Common myeloid progenitor, CD34-positive (primary cell): Measurements from ENCODE around the gene C8A.
A peak's percentile ranks its signal among the peaks of the same experiment; 100 is the strongest.

Experiments used
- CTCF ChIA-PET: fragments of 350-600 bp; sonication (Branson Sonifier 250); formaldehyde crosslinking; loops from one replicate; lab custom pipeline; 2021; ENCODE audit warnings: antibody characterized with exemption; lab: Charles Lee
- POLR2A ChIA-PET: fragments of 350-600 bp; sonication (Branson Sonifier 250); formaldehyde crosslinking; loops from one replicate; lab custom pipeline; 2021; ENCODE audit warnings: antibody characterized with exemption; lab: Charles Lee
- DNase-seq, 3 donors: peaks; one replicate each; pipeline versions ENCODE4 v3.0.0 to v3.0.0-alpha.2; 2013
- H3K27ac ChIP-seq, 2 experiments: 1 replicate in 1 of 2; 2 replicates in 1 of 2; pipeline ENCODE4 v1.7.0; 2013; ENCODE audit warnings: inconsistent platforms in 2 of 2, low read length in 2 of 2, mild to moderate bottlenecking in 2 of 2, low read depth in 1 of 2, moderate library complexity in 1 of 2; ENCODE audit not compliant: severe bottlenecking in 2 of 2, insufficient read depth in 1 of 2, poor library complexity in 1 of 2
- H3K27me3 ChIP-seq, 5 experiments: replicated peaks in 2 of 5; 1 replicate in 3 of 5; 2 replicates in 2 of 5; pipeline versions ENCODE4 v1.6.1 to v1.7.0; 2013; ENCODE audit warnings: low read length in 4 of 5, mild to moderate bottlenecking in 2 of 5, moderate library complexity in 2 of 5, inconsistent platforms in 1 of 5; ENCODE audit not compliant: insufficient read depth in 5 of 5, control insufficient read depth in 4 of 5
- H3K36me3 ChIP-seq, 4 experiments: 1 replicate in 2 of 4; 2 replicates in 2 of 4; pipeline versions ENCODE4 v1.6.1 to v1.7.0; 2013; ENCODE audit warnings: low read length in 3 of 4, control low read depth in 1 of 4, mild to moderate bottlenecking in 1 of 4; ENCODE audit not compliant: control insufficient read depth in 4 of 4, insufficient read depth in 4 of 4
- H3K4me1 ChIP-seq, 4 experiments: 1 replicate in 3 of 4; 2 replicates in 1 of 4; pipeline versions ENCODE4 v1.6.1 to v1.7.1; 2013; ENCODE audit warnings: low read length in 3 of 4, mild to moderate bottlenecking in 3 of 4, control low read depth in 1 of 4, inconsistent platforms in 1 of 4, moderate library complexity in 1 of 4; ENCODE audit not compliant: control insufficient read depth in 4 of 4, insufficient read depth in 4 of 4; ENCODE audit errors: control extremely low read depth in 1 of 4
- H3K4me3 ChIP-seq, 7 experiments: 1 replicate in 4 of 7; 2 replicates in 3 of 7; pipeline versions ENCODE4 v1.5.1 to v1.7.0; 2013; ENCODE audit warnings: mild to moderate bottlenecking in 7 of 7, low read length in 6 of 7, moderate library complexity in 6 of 7, inconsistent platforms in 2 of 7, low read depth in 2 of 7, control low read depth in 1 of 7; ENCODE audit not compliant: insufficient read depth in 4 of 7, control insufficient read depth in 1 of 7; ENCODE audit errors: extremely low read depth in 1 of 7
- H3K9me3 ChIP-seq, 5 experiments: 1 replicate in 4 of 5; 2 replicates in 1 of 5; pipeline versions ENCODE4 v1.6.1 to v1.7.1; 2013; ENCODE audit warnings: low read length in 4 of 5, mild to moderate bottlenecking in 2 of 5, inconsistent platforms in 1 of 5, low read depth in 1 of 5, moderate library complexity in 1 of 5; ENCODE audit not compliant: control insufficient read depth in 4 of 5, insufficient read depth in 2 of 5; ENCODE audit errors: control extremely low read depth in 1 of 5
- WGBS: methylation state at CpG from one replicate; pipeline ENCODE4 v1.1.5; 2013; ENCODE audit not compliant: insufficient coverage; 5-methylcytosine and 5-hydroxymethylcytosine counted together

The C8A gene

DNA sequence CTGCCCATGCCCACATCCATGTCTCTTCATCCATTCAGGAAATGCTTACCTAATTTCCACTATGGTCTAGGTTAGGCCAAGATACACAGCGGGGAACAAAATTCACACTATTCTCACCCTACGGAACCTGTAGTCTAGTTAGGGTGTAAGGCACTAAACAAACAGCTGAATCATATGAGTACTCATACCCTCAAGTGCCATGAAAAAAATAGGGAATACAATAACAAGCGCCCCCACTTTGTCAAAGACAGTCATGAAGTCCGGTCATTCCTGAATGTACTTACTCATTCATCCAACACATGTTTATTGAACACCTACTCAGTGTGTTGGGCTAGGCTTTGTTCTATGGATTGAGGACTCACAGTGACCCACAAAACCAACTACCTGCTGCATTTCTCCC, 29.2 kb upstream of the C8A start:
- 94% methylated on average over 3 of the region's 4 CpGs for WGBS
- no peaks in the 10 kb centered on the region for H3K9me3 ChIP-seq
- DNase-seq, result no peak
- H3K27me3 ChIP-seq, result peaks cover 0 to 16% (median 0%) of the 10 kb centered on the region in 5 experiments
- peaks cover 0 to 10% (median 0%) of the 10 kb centered on the region in 4 experiments for H3K4me1 ChIP-seq
- no peaks in the 10 kb centered on the region for H3K36me3 ChIP-seq
- ChIA-PET CTCF (interaction anchor here (1.0 to 1.4 kb wide), 3 partner anchors 9 to 1224 kb away, joined by 3 to 4 read pairs (median 4); no protein-coding TSS in a partner anchor), POLR2A (no interaction called here)
- no peak overlapping the region for H3K27ac ChIP-seq
- no peak overlapping the region for H3K4me3 ChIP-seq

DNA sequence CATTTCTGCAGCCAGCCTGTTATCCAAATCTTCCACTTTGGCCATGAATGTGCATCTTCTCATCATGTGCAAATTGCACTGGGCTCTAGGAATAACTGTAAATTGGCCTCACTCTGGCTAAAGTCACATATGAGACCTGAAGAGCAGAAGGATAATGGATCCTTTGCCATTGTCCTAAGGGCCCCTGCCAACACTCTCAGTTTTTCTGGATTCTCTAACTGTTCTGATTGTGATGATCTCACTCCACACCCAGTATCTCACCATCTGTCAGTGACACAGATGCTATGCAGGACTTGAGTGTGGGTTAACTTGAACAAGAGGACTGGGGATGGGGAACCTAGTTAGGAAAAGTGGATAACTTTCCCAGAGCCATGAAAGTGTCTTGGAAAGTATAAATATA, 26.9 kb upstream of the C8A start:
- Histone ChIP-seq H3K27ac (no peak overlapping the region), H3K9me3 (no peaks in the 10 kb centered on the region), H3K27me3 (peaks cover 0 to 23% (median 0%) of the 10 kb centered on the region in 5 experiments), H3K4me1 (no peaks in the 10 kb centered on the region), H3K4me3 (no peak overlapping the region), H3K36me3 (no peaks in the 10 kb centered on the region)
- ChIA-PET POLR2A (no interaction called here), CTCF (interaction anchor here (1.7 kb wide), 1 partner anchor 13 kb away, joined by 5 read pairs; no protein-coding TSS in a partner anchor)
- DNase-seq, result no peak

GRCh38 chr1:56830052-56830451, 24.5 kb upstream of the C8A start:
- CTCF ChIA-PET, result interaction anchor here (0.8 kb wide), 1 partner anchor 1334 kb away, joined by 3 read pairs; no protein-coding TSS in a partner anchor
- Histone ChIP-seq H3K4me3 (no peak overlapping the region), H3K27ac (no peak overlapping the region), H3K9me3 (no peaks in the 10 kb centered on the region), H3K27me3 (peaks cover 0 to 23% (median 0%) of the 10 kb centered on the region in 5 experiments), H3K36me3 (no peaks in the 10 kb centered on the region), H3K4me1 (no peaks in the 10 kb centered on the region)
- WGBS, result 93% methylated on average over 2 of the region's 4 CpGs
- POLR2A ChIA-PET, result no interaction called here
- no peak for DNase-seq

GRCh38 chr1:56831871-56832693, 22.5 kb upstream of the C8A start:
- Histone ChIP-seq H3K4me3 (no peak overlapping the region), H3K27ac (no peak overlapping the region), H3K27me3 (peaks cover 0 to 25% (median 0%) of the 10 kb centered on the region in 5 experiments), H3K36me3 (no peaks in the 10 kb centered on the region), H3K9me3 (no peaks in the 10 kb centered on the region), H3K4me1 (no peaks in the 10 kb centered on the region)
- peak; percentile 70 to 86 (median 83) for DNase-seq
- CTCF ChIA-PET, result interaction anchor here (1.0 to 3.0 kb wide), 6 partner anchors 11 to 1215 kb away, joined by 3 to 10 read pairs (median 5); no protein-coding TSS in a partner anchor
- WGBS, result 0% methylated on average over 1 of the region's 8 CpGs
- POLR2A ChIA-PET, result no interaction called here

DNA sequence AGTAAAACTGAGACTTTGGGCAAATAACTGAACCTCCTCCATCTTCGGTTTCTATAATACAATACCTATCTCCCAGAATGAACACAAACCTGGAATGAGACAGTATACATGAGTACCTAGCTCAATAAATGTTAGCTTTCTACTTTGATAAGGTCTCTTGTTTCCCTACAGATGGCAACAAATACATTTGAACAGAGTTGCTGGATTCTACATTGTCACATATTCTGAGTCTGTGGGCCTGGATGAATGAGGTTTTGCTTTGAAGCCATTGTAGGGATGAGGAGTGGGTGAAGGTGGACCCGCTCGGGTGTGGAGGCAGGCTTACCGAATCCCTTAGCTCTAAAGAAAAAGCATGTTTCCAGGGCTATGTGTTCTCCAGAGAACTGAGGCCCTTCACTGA, 21.5 kb upstream of the C8A start:
- no peaks in the 10 kb centered on the region for H3K36me3 ChIP-seq
- 100% methylated on average over 4 of the region's 4 CpGs for WGBS
- no peaks in the 10 kb centered on the region for H3K4me1 ChIP-seq
- no peaks in the 10 kb centered on the region for H3K9me3 ChIP-seq
- no peak overlapping the region for H3K27ac ChIP-seq
- H3K27me3 ChIP-seq, result peaks cover 0 to 29% (median under 1%) of the 10 kb centered on the region in 5 experiments
- DNase-seq, result no peak
- ChIA-PET CTCF (interaction anchor here (0.6 to 3.0 kb wide), 4 partner anchors 12 to 1518 kb away, joined by 3 to 8 read pairs (median 5); no protein-coding TSS in a partner anchor), POLR2A (no interaction called here)
- no peak overlapping the region for H3K4me3 ChIP-seq

DNA sequence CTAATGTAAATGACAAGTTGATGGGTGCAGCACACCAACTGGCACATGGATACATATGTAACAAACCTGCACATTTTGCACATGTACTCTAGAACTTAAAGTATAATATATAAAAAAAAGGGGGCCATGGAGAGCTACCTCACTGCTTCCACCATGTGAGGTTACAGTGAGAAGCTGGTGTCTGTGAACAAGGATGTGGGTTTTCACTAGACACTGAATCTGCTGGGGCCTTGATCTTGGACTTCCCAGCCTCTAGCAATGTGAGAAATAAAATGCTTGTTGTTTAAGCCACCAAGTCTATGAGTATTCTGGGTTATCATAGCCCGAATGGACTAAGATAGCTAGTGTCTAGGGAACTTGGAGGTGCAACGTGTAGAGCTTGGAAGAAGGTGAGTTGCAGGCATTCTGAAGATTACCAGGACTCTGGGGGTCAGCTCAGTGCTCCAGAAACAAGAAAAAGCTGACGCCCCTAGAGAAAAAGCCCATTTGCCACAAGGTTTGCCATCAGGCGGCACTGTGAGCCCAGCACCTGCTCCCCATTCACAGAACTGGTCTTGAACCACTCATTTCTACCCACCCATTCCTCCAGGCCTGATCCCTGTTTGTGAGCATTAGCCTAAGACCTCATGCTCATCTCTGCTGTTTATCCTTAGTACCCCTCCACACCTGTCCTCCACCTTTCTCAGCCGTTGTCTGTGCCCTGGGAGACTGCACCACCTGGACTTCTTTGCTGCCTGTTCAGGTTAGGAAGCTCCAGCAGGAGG, 20.3 kb upstream of the C8A start:
- ChIA-PET CTCF (interaction anchor here (1.6 to 3.0 kb wide), 2 partner anchors 13 to 1212 kb away, joined by 4 to 8 read pairs; no protein-coding TSS in a partner anchor), POLR2A (no interaction called here)
- no peaks in the 10 kb centered on the region for H3K4me1 ChIP-seq
- H3K9me3 ChIP-seq, result no peaks in the 10 kb centered on the region
- no peaks in the 10 kb centered on the region for H3K36me3 ChIP-seq
- 95% methylated on average over 3 of the region's 5 CpGs for WGBS
- no peak overlapping the region for H3K4me3 ChIP-seq
- peaks cover 0 to 18% (median 2%) of the 10 kb centered on the region in 5 experiments for H3K27me3 ChIP-seq
- DNase-seq, result no peak
- H3K27ac ChIP-seq, result no peak overlapping the region
